AG04449 (cell line): ENCODE data around the gene CLTCL1.

Experiments
- CTCF ChIA-PET: fragments of 350-600 bp; formaldehyde crosslinking; extraction: SDS; loops from one replicate; lab custom pipeline; 2021; ENCODE audit warnings: antibody characterized with exemption; lab: Yijun Ruan, JAX
- POLR2A ChIA-PET: fragments of 400-600, 350-600 bp; formaldehyde crosslinking; extraction: SDS; loops from one replicate; lab custom pipeline; 2020; ENCODE audit warnings: antibody characterized with exemption, inconsistent platforms; lab: Yijun Ruan, JAX
- DNase-seq: peaks from one replicate; pipeline ENCODE4 v3.0.0-alpha.2; 2010; ENCODE audit warnings: low read depth, low spot score
- H3K4me3 ChIP-seq: 2 replicates; pipeline ENCODE4 v1.5.1; 2011; ENCODE audit warnings: low read depth, mild to moderate bottlenecking, control low read depth, low read length
- TF ChIP-seq, protein P1 (sequence below): IDR thresholded peaks from one replicate; pipeline ENCODE4 v1.5.1; 2011; ENCODE audit warnings: mild to moderate bottlenecking, moderate library complexity, low read length, control low read depth, inconsistent platforms; ENCODE audit not compliant: insufficient read depth; ENCODE audit errors: missing control alignments

Gene CLTCL1

DNA sequence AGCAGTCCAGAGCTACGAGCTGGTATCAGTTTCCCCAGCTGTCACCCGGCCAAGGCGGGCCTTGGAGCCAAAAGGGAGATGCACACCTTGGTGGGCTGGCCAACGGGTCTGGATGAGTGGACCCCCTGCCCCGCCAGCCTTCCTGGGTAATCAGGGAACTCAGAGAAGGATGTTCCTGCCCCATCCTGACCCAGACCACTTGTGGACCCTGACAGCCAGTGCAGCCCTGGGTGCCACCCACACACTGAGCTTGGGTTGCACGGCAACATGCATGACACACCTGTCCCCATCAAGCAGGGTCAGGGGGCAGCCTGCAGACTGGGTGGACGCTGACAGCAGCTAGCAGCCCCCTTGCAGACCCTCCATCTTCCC, 121.6 kb downstream of the CLTCL1 start:
- DNase-seq: no peak
- TF ChIP-seq, protein P1, sequence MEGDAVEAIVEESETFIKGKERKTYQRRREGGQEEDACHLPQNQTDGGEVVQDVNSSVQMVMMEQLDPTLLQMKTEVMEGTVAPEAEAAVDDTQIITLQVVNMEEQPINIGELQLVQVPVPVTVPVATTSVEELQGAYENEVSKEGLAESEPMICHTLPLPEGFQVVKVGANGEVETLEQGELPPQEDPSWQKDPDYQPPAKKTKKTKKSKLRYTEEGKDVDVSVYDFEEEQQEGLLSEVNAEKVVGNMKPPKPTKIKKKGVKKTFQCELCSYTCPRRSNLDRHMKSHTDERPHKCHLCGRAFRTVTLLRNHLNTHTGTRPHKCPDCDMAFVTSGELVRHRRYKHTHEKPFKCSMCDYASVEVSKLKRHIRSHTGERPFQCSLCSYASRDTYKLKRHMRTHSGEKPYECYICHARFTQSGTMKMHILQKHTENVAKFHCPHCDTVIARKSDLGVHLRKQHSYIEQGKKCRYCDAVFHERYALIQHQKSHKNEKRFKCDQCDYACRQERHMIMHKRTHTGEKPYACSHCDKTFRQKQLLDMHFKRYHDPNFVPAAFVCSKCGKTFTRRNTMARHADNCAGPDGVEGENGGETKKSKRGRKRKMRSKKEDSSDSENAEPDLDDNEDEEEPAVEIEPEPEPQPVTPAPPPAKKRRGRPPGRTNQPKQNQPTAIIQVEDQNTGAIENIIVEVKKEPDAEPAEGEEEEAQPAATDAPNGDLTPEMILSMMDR: no peak
- ChIA-PET CTCF (interaction anchor here (0.6 to 1.1 kb wide), 4 partner anchors 10 to 216 kb away, joined by 3 to 4 read pairs (median 4); no protein-coding TSS in a partner anchor), POLR2A (no interaction called here)
- no peak overlapping the region; the same call in 1 of the 2 replicates for H3K4me3 ChIP-seq

- POLR2A ChIA-PET: no interaction called here
- CTCF ChIA-PET: interaction anchor here (0.7 to 1.1 kb wide), 3 partner anchors 10 to 215 kb away, joined by 3 to 4 read pairs (median 3); no protein-coding TSS in a partner anchor
- peak overlapping the region; percentile 36 for H3K4me3 ChIP-seq
- TF ChIP-seq, protein P1: no peak
- no peak for DNase-seq
Measured at GRCh38 chr22:19169002-19169946, 122.2 kb downstream of the CLTCL1 start.

DNA sequence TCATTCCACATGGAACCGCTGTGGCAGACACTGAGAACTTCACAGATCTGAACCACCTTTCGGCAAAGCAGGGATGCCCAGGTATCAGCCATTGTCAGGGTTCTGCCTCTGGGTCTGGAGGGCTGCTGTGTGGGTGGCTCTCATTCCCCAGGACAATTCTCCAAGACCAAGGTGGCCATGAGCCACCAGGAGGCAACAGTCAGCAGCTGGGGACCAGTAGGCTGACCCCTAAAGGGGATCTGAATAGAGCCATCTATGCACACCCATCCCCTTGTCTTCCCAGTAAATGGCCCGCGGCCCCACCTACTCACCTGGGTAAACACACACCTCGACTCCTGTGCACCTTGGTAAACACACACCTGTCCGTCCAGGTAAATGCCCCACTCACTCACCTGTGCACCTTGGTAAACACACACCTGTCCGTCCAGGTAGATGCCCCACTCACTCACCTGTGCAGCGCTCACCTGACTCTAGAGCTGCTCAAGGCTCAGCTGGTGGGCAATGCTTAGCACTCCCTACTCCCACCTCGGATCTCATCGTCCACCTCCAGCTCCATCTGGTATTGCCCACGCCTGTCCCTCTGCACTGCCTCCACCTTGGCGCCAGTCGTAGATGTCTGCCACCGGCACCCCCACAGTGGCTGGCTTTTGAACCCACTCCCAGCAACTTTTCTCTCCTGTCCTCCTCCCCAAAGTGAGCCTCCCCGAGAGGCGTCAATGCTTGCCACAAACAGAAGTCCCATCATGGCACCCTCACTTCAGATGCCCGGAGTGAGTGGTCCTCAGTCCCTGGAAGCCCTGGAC, 123.2 kb downstream of the CLTCL1 start:
- H3K4me3 ChIP-seq: no peak overlapping the region
- TF ChIP-seq, protein P1: no peak
- CTCF ChIA-PET: interaction anchor here (1.1 to 2.7 kb wide), 2 partner anchors 11 to 23 kb away, joined by 4 to 10 read pairs; partner anchors contain the start of gene ESS2
- no peak for DNase-seq
- POLR2A ChIA-PET: interaction anchor here (0.6 kb wide), 1 partner anchor 10 kb away, joined by 3 read pairs; no protein-coding TSS in a partner anchor

DNA sequence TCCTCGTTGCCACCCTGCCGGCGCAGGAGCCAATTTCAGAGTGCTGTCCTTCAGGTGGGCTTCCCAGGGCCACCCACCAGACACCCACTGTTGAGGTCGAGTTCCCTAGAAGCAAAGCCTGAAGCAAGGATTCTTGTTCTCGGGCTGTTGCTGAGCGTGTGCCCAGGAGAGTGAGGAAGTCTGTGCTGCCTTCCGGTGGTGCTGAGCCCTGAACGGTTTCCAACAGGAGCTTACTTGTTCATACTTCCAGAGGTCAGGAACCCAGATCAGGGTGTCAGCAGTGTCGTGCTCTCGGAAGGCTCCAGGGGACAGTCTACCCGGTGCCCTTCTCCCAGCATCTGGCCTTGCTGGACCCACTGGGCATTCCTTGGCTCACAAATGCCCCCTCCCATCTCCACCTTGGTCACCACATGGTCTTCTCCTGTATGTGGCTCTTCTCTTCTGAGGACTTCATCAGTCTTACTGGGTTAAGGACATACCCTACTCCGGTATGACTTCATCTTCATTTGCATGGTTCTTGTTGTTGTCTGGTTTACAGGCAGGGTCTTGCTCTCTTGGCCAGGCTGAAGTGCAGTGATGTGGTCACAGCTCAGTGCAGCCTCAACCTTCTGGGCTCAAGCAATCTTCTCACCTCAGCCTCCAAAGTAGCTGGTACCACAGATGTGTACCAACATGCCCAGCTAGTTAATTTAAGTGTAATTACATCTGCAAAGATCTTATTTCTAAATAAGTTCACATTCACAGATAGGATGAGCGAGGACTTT, 124.2 kb downstream of the CLTCL1 start:
- H3K4me3 ChIP-seq: no peak overlapping the region
- POLR2A ChIA-PET: no interaction called here
- CTCF ChIA-PET: interaction anchor here (2.7 kb wide), 1 partner anchor 22 kb away, joined by 10 read pairs; the partner anchor contains the start of gene ESS2
- TF ChIP-seq, protein P1: no peak
- DNase-seq: no peak

GRCh38 chr22:19166421-19166820, 125.1 kb downstream of the CLTCL1 start:
- POLR2A ChIA-PET: no interaction called here
- CTCF ChIA-PET: interaction anchor here (2.7 kb wide), 1 partner anchor 21 kb away, joined by 10 read pairs; the partner anchor contains the start of gene ESS2
- no peak overlapping the region for H3K4me3 ChIP-seq
- TF ChIP-seq, protein P1: no peak
- no peak for DNase-seq
